ENCODE data around the gene OPRL1.

GRCh38 chr20:64062276-64062595 is 17.6 kb upstream of the OPRL1 start:
- TF ChIP-seq, protein P1, sequence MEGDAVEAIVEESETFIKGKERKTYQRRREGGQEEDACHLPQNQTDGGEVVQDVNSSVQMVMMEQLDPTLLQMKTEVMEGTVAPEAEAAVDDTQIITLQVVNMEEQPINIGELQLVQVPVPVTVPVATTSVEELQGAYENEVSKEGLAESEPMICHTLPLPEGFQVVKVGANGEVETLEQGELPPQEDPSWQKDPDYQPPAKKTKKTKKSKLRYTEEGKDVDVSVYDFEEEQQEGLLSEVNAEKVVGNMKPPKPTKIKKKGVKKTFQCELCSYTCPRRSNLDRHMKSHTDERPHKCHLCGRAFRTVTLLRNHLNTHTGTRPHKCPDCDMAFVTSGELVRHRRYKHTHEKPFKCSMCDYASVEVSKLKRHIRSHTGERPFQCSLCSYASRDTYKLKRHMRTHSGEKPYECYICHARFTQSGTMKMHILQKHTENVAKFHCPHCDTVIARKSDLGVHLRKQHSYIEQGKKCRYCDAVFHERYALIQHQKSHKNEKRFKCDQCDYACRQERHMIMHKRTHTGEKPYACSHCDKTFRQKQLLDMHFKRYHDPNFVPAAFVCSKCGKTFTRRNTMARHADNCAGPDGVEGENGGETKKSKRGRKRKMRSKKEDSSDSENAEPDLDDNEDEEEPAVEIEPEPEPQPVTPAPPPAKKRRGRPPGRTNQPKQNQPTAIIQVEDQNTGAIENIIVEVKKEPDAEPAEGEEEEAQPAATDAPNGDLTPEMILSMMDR (IDR thresholded peaks at IDR 0.05): no peak
- TF ChIP-seq POLR2A (IDR thresholded peaks at IDR 0.05): no peak
- TF ChIP-seq POLR2AphosphoS5 (IDR thresholded peaks at IDR 0.05): no peak

All from suprapubic skin (tissue), 4 donors.